IPS DF 6.9 (cell line): ENCODE measurements around the gene TBXA2R.
"Not testable (repeated sequence)": the region's sequence is repeated elsewhere in the genome, so short reads cannot be mapped to it uniquely, and the experiment has no call there.

Experiments
- DNase-seq: peaks from one replicate; pipeline ENCODE4 v3.0.0-alpha.2; 2013; ENCODE audit warnings: low read depth, low spot score
- H3K27ac ChIP-seq: one replicate; pipeline ENCODE4 v1.5.1; 2013; ENCODE audit warnings: low read length, control low read depth
- H3K27me3 ChIP-seq: 2 replicates; pipeline ENCODE4 v1.6.1; 2013; ENCODE audit warnings: mild to moderate bottlenecking, low read length; ENCODE audit not compliant: control insufficient read depth, insufficient read depth
- H3K36me3 ChIP-seq: 2 replicates; pipeline ENCODE4 v1.6.1; 2013; ENCODE audit warnings: low read length; ENCODE audit not compliant: control insufficient read depth, insufficient read depth
- H3K4me1 ChIP-seq: 2 replicates; pipeline ENCODE4 v1.6.1; 2013; ENCODE audit warnings: low read length; ENCODE audit not compliant: control insufficient read depth, insufficient read depth
- H3K4me3 ChIP-seq: 2 replicates; pipeline ENCODE4 v1.5.1; 2013; ENCODE audit warnings: mild to moderate bottlenecking, low read length
- H3K9me3 ChIP-seq: 2 replicates; pipeline ENCODE4 v1.6.1; 2013; ENCODE audit warnings: low read length, inconsistent platforms; ENCODE audit not compliant: control insufficient read depth, insufficient read depth
- WGBS: extraction: QIAGEN DNeasy Blood & Tissue Kit; methylation state at CpG from one replicate; pipeline ENCODE4 v1.1.7; 2013; ENCODE audit warnings: mixed read lengths, missing lambda C conversion rate; ENCODE audit not compliant: insufficient read length, insufficient coverage; 5-methylcytosine and 5-hydroxymethylcytosine counted together

Gene TBXA2R

DNA sequence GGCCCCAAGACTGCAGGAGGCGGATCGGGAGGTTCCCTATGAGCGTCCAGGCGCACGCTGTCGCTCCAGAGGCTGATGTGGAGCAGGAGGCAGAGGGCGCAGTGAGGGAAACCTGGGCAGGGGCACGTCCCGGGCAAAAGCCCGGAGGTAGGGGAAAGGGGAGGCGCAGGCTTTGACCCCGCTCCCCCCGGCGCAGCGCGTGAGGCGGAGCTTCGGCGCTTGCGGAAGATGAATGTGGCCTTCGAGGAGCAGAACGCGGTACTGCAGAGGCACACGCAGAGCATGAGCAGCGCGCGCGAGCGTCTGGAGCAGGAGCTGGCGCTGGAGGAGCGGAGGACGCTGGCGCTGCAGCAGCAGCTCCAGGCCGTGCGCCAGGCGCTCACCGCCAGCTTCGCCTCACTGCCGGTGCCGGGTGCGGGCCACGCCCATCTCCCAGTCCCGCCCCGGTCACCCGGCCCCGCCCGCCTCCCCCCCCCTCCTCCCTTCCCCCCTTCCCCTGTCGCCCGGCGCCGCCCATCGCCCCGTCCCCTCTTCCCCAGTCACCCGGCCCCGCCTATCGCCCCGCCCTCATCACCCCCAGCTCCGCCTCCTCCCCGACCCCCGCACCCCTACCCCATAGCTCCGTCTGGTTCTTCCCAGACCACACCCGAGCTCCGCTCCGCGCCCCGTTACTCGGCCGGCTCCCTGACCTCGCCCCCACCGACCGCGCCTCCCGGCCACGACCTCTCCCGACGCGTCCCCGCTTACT, 29.8 kb downstream of the TBXA2R start:
- Histone ChIP-seq H3K4me1 (peaks cover 8% of the 10 kb centered on the region), H3K4me3 (peak overlapping the region; percentile 58; the same call in 1 of the 2 replicates), H3K27ac (no peak overlapping the region), H3K27me3 (no peaks in the 10 kb centered on the region), H3K9me3 (no peaks in the 10 kb centered on the region), H3K36me3 (no peaks in the 10 kb centered on the region)
- no peak for DNase-seq
- no CpG with 5 or more reads among the region's 78 CpGs for WGBS

DNA sequence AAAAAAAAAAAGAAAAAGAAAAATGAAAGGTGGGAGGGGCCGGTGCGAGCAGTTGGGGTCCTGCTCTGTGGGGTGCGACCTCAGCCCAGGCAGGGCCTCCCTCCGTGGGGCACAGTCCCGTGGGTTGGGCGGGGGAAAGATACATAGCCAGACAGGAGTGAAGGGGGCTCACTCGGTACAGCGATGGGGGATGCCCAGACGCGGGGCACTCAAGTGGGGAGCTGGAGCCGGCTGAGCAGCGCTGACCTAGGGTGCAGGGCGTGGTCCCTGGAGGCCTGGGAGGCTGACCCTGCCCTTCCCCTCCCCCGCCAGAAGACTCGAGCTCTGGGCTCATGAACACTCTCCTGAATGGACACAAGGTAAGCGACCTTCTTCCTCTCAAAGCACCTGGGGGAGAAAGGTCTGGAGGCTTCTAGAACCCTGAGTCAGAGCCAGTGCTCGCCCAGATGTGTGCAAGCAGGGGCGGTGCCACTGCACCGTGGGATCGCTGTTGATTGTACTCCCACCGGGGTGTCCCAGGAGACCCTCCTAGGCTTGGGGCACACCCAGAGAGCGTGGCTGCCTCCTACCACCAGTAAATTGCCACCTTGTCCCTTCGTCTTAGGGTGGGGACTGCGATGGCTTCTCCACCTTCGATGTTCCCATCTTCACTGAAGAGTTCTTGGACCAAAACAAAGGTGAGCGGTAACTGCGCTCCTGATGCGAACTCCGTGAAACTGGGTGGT, 30.6 kb downstream of the TBXA2R start:
- Histone ChIP-seq H3K4me3 (peak overlapping the region; percentile 36; the same call in 1 of the 2 replicates), H3K27ac (no peak overlapping the region), H3K27me3 (no peaks in the 10 kb centered on the region), H3K36me3 (no peaks in the 10 kb centered on the region), H3K4me1 (peaks cover 8% of the 10 kb centered on the region), H3K9me3 (no peaks in the 10 kb centered on the region)
- no peak for DNase-seq
- WGBS: no CpG with 5 or more reads among the region's 29 CpGs

DNA sequence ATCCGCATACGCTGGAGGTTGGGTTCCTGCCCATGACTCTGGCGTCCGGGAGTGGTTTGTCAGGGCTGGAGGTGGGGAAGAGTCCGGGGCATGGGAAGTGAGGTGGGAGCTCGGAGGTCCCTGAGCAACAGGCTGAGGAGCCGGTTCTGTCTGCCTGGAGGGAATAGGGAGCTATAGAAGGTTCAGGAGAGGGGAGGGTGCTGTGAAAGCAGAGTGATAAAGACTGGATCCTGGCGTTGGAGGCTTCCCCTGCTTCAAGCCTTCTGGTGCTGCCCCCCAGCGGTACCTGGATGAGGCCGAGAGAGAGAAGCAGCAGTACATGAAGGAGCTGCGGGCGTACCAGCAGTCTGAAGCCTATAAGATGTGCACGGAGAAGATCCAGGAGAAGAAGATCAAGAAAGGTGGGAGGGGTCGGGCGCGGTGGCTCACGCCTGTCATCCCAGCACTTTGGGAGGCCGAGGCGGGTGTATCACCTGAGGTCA, 31.4 kb downstream of the TBXA2R start:
- H3K36me3 ChIP-seq: no peaks in the 10 kb centered on the region
- H3K4me3 ChIP-seq: no peak overlapping the region
- DNase-seq: no peak
- H3K9me3 ChIP-seq: no peaks in the 10 kb centered on the region
- H3K27me3 ChIP-seq: no peaks in the 10 kb centered on the region
- H3K4me1 ChIP-seq: peaks cover 8% of the 10 kb centered on the region
- no peak overlapping the region for H3K27ac ChIP-seq
- WGBS: no CpG with 5 or more reads among the region's 19 CpGs

DNA sequence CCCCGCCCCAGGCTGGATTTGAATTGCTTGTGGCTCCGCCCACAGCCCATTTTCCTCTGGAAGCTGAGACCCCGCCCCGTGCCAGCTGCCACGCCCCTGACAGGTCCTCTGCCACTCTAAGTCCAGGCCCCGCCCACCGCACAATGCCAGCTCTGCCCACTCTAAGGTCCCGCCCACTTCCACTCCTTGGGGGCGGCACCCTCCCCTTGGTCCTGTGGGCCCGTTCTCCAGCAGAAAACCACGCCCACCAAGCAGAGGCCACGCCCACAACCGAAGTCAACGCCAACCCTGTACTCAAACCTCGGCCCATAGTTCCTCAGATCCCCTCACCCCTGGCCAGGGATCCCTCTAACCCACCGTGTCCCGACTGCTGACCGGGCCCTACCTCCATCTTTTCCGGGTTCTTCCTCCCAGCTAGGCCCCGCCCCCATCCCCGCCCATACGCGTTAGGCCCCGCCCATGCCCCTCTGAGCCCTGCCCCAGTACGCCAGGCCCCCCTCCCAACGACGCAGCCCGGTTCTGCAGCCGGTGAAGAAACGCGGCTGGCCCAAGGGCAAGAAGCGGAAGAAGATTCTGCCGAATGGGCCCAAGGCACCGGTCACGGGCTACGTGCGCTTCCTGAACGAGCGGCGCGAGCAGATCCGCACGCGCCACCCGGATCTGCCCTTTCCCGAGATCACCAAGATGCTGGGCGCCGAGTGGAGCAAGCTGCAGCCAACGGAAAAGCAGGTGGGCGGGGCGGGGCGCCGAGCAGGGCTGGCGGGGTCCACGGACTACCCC, 32.6 kb downstream of the TBXA2R start:
- DNase-seq: peak; percentile 94
- Histone ChIP-seq H3K27ac (no peak overlapping the region), H3K36me3 (no peaks in the 10 kb centered on the region), H3K4me1 (peaks cover 8% of the 10 kb centered on the region), H3K4me3 (peak overlapping the region; percentile 95; the same call in 1 of the 2 replicates), H3K9me3 (no peaks in the 10 kb centered on the region), H3K27me3 (no peaks in the 10 kb centered on the region)
- no CpG with 5 or more reads among the region's 55 CpGs for WGBS

DNA sequence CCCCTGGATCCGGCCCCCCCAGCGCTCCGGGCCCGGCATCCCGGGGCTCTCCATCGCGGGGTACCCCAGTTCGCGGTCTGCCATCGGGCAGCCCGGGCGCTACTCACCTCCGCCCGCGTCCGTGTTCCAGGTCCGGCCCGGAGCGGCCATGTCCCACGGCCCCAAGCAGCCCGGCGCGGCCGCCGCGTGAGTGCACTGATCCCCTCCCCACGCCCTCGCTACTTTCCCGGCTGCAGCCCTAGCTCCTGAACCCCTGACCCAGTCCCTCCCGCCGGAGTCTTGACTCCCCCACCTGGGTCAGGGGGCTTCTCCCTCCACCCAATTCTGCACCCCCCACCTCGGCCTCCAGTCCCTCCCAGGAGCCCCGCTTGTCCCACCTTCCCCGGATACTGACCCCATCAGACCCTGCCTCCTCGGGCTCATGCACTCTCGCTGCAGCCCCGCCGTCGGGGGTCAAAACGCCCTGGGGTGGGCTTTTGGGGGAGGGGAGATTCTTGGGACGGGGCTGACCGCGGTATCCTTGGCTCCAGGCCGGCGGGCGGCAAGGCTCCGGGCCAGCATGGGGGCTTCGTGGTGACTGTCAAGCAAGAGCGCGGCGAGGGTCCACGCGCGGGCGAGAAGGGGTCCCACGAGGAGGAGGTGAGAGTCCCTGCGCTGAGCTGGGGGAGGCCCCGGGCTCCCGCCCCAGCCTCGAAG, 33.4 kb downstream of the TBXA2R start:
- DNase-seq: no peak
- no peaks in the 10 kb centered on the region for H3K36me3 ChIP-seq
- no peaks in the 10 kb centered on the region for H3K9me3 ChIP-seq
- H3K4me1 ChIP-seq: peaks cover 8% of the 10 kb centered on the region
- peak overlapping the region; percentile 95 for H3K4me3 ChIP-seq
- no CpG with 5 or more reads among the region's 60 CpGs for WGBS
- H3K27me3 ChIP-seq: no peaks in the 10 kb centered on the region
- no peak overlapping the region for H3K27ac ChIP-seq

DNA sequence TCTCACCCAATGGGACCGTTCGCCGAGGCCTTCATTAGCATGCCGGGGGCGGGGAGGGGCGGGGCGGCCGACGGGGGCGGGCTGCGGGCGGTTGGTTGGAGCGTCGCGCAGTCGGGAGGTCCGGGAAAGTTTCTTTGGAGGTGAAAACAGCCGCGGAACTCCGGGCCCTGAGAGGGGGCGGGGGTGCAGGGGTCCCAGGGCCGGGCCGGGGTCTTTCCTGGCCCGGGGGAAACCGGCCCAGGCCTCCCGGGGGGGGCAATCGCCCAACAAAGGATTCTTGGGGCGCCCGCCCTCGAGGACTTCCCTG, 33.9 kb downstream of the TBXA2R start, which contains the start of gene HMG20B:
Gene HMG20B, plus strand, starts transcription at position 90 of the 307 bp plus-strand sequence. CDS start 366 bp downstream, outside the sequence.
- whole genome bisulfite sequencing: no CpG with 5 or more reads among the region's 30 CpGs
- Histone ChIP-seq H3K27ac (no peak within 1 kb of the TSS), H3K9me3 (no peaks in the 10 kb centered on the region), H3K4me3 (peak within 1 kb of the TSS; percentile 95), H3K4me1 (peaks cover 8% of the 10 kb centered on the region), H3K36me3 (no peaks in the 10 kb centered on the region), H3K27me3 (no peaks in the 10 kb centered on the region)
- no peak for DNase-seq

DNA sequence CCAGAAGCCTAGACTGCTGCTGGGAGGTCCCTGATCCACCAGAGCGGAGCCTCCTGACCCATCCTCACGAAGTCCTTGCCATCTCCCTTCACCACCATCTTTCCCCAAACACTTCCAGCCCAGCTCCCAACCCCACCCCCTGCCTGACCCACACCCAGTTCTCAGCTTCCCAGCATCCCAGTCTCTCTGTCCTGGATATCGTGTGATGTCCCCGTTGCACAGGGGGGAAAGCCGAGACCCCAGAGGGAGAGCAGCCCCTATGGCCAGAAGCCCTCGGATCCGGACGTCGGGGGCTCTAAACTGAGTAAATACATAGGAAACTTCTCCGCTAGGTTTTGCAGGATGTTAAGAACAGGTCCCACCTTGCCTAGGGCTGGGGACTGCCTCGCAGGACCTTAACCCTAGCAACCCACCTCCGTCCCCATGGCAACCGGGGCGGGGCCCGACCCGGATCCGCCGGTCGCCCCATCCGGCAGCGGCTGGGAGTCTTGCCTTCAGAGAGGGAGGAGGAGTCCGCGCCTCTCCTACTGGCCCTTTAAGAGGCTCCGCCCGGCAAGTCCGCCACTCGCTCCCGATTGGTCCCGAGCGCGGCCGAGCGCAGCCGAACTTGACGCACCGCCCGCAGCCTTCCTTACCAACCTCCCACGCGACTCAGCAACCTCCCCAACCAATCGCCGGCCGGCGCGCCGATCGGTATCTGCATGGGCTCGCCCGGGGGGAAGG, 34.4 kb downstream of the TBXA2R start:
- no CpG with 5 or more reads among the region's 48 CpGs for WGBS
- Histone ChIP-seq H3K27ac (no peak overlapping the region), H3K27me3 (no peaks in the 10 kb centered on the region), H3K36me3 (no peaks in the 10 kb centered on the region), H3K4me3 (no peak overlapping the region), H3K4me1 (peaks cover 8% of the 10 kb centered on the region), H3K9me3 (no peaks in the 10 kb centered on the region)
- DNase-seq: peak; percentile 92

DNA sequence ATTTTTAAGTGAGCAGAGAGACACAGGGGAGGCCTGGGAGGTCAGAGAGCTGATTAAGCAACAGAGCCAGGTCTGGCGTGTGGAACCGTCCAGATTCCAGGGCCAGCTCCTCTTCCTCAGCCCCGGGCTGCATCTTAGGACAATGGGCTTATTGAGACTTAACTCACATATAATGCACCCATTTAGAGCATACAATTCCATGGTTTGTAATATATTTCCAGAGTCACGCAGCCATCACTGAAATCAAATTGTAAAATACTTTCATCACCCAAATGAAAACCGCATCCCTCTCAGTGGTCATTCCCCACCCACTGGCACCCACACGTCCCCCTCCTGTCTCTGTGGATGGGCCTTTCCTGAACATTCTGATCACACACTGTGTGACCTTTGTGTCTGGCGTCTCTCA, 36.1 kb downstream of the TBXA2R start:
- Histone ChIP-seq H3K27ac (no peak overlapping the region), H3K27me3 (no peaks in the 10 kb centered on the region), H3K36me3 (no peaks in the 10 kb centered on the region), H3K4me1 (peaks cover 4% of the 10 kb centered on the region), H3K4me3 (no peak overlapping the region), H3K9me3 (no peaks in the 10 kb centered on the region)
- DNase-seq: no peak
- WGBS: no CpG with 5 or more reads among the region's 7 CpGs

DNA sequence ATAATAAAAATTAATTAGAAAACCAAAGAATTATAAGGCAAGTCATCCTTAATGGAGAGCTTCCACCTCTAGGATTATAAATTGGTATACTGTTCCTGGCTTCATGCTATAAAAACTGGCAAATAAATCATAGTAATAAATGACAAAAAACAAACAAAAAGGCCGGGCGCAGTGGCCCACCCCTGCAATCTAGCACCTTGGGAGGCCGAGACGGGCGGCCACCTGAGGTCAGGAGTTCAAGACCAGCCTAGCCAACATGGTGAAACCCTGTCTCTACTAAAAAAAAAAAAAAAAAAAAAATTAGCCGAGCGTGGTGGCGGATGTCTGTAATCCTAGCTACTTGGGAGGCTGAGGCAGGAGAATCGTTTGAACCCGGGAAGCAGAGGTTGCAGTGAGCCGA, 36.6 kb downstream of the TBXA2R start:
- not testable (repeated sequence) for H3K9me3 ChIP-seq, H3K27ac ChIP-seq, H3K4me1 ChIP-seq, DNase-seq, H3K4me3 ChIP-seq, H3K27me3 ChIP-seq, H3K36me3 ChIP-seq
- WGBS: no CpG with 5 or more reads among the region's 11 CpGs
